Neural cell (in vitro differentiated cells): ENCODE data around the gene PADI4.

Experiments used
- CTCF ChIP-seq: fragments of 450-650 bp; IDR thresholded peaks from 2 replicates; pipeline ENCODE4 v1.5.1; 2014; ENCODE audit warnings: antibody characterized with exemption, mild to moderate bottlenecking, moderate library complexity; ENCODE audit not compliant: poor library complexity, severe bottlenecking
- EP300 ChIP-seq: fragments of 450-650 bp; conservative IDR thresholded peaks from 2 replicates; pipeline ENCODE4 v1.6.1; 2014; ENCODE audit warnings: antibody characterized with exemption, mild to moderate bottlenecking, moderate library complexity; ENCODE audit not compliant: poor library complexity, severe bottlenecking
- EZH2 ChIP-seq: fragments of 200-600, 300-800 bp; shearing (Covaris generic), sonication (generic); IDR thresholded peaks from 2 replicates; pipeline ENCODE4 v1.6.1; 2014; ENCODE audit warnings: antibody characterized with exemption, low read length, borderline replicate concordance, mild to moderate bottlenecking; ENCODE audit not compliant: insufficient read depth, poor library complexity, severe bottlenecking
- POLR2AphosphoS5 ChIP-seq: IDR thresholded peaks from 2 replicates; pipeline ENCODE4 v1.6.1; 2012
- RAD21 ChIP-seq: fragments of 450-650 bp; conservative IDR thresholded peaks from 2 replicates; pipeline ENCODE4 v1.6.1; 2014; ENCODE audit warnings: antibody characterized with exemption, mild to moderate bottlenecking, moderate library complexity
- REST ChIP-seq: IDR thresholded peaks from 2 replicates; pipeline ENCODE4 v1.6.1; 2012; ENCODE audit warnings: borderline replicate concordance
- SMC3 ChIP-seq: fragments of 450-650 bp; conservative IDR thresholded peaks from 2 replicates; pipeline ENCODE4 v1.6.1; 2014; ENCODE audit warnings: antibody characterized with exemption, mild to moderate bottlenecking, moderate library complexity; ENCODE audit not compliant: poor library complexity
- TAF1 ChIP-seq: IDR thresholded peaks from 2 replicates; pipeline ENCODE4 v1.6.1; 2012; ENCODE audit warnings: low read depth

GRCh38 chr1:17400725-17401341 lies 92.8 kb downstream of the PADI4 start:
- TF ChIP-seq POLR2AphosphoS5 (no peak), CTCF (no peak), EZH2 (no peak), RAD21 (no peak), REST (no peak), EP300 (no peak), SMC3 (no peak), TAF1 (no peak)
